H1 (cell line): Measurements from ENCODE around the gene SH3PXD2B. TPM values are rescaled to one million over a fixed set of nuclear protein-coding genes. Genes with fewer than 3 reads are reported as not detected.

Experiments used
- ATF3 ChIP-seq: IDR thresholded peaks from 2 replicates; pipeline ENCODE4 v1.6.1; 2011; ENCODE audit warnings: low read depth, mild to moderate bottlenecking, low read length; ENCODE audit not compliant: insufficient read depth
- CHD7 ChIP-seq: fragments of 300-600 bp; sonication (generic); IDR thresholded peaks from 2 replicates; pipeline ENCODE4 v1.7.1; 2012; ENCODE audit warnings: low read length, moderate library complexity, mild to moderate bottlenecking, inconsistent platforms; ENCODE audit not compliant: insufficient replicate concordance
- SP1 ChIP-seq: IDR thresholded peaks from 2 replicates; pipeline ENCODE4 v1.6.1; 2011; ENCODE audit warnings: low read depth, low read length
- polyA plus RNA-seq, 7 experiments: library from polyadenylated mRNA; depleted of rRNA in 3 of 7; stranded (reverse) in 5 of 7; unstranded in 2 of 7; fragments of >200 nt in 5 of 7; fragments of 200-250 nt in 2 of 7; gene quantifications; 1 replicate in 5 of 7; 2 replicates in 1 of 7; 4 replicates in 1 of 7; pipeline versions ENCODE4 v1.2.1 to v1.2.3, GENCODE V29; 2011 to 2013; ENCODE audit warnings: missing spikeins in 2 of 7, mixed read lengths in 2 of 7
- total RNA-seq: library from RNA; stranded (reverse); fragmentation: NEBNext Ultra II Directional; extraction: Animal tissue kit (Norgen Biotek cat#: 25700); gene quantifications from 2 replicates; pipeline ENCODE4 v1.2.1, GENCODE V29; 2021

SH3PXD2B gene
- total and polyA plus RNA-seq, 2 of the 8 experiments (the other 6 are each of a cell fraction or from before 2014, with no cell fraction given): 32.9 to 72.9 TPM

GRCh38 chr5:172435362-172436077 is 18.8 kb downstream of the SH3PXD2B start (continued):
- no peak for TF ChIP-seq CHD7
- TF ChIP-seq ATF3: no peak
- no peak for TF ChIP-seq SP1
